ENCODE data around the gene SDR42E2. TPM values are rescaled to one million over a fixed set of nuclear protein-coding genes. Genes with fewer than 3 reads are reported as not detected.

The SDR42E2 gene
- total and polyA plus RNA-seq, 10 of the 15 experiments (the other 5 are each of a cell fraction or from before 2014, with no cell fraction given) = 0.01 to 0.09 (median 0.08) TPM; not detected in 4

- peaks cover 16% of the 10 kb centered on the region for H3K4me1 ChIP-seq (ENCODE audit: control insufficient read depth, insufficient read depth, low read length)
- no peaks in the 10 kb centered on the region for H3K36me3 ChIP-seq (ENCODE audit: control insufficient read depth in 2 of 2, insufficient read depth in 2 of 2, low read length in 1 of 2)
- H3K79me2 ChIP-seq (ENCODE audit: control insufficient read depth, insufficient read depth, low read length) = no peaks in the 10 kb centered on the region
- no peak overlapping the region for H2AFZ ChIP-seq (ENCODE audit: control insufficient read depth, low read depth, low read length)
- H4K20me1 ChIP-seq (ENCODE audit: control insufficient read depth, insufficient read depth) = no peaks in the 10 kb centered on the region
- POLR2A ChIA-PET = no interaction called here
- FAIRE-seq (no peak), ATAC-seq (no peak), DNase-seq (ENCODE audit: low read depth, low spot score) (no peak)
- RAD21 ChIA-PET (ENCODE audit: unreplicated experiment) = interaction anchor here (1.0 kb wide), 2 partner anchors 107 to 115 kb away, joined by 3 to 4 read pairs; no protein-coding TSS in a partner anchor
- WGBS (ENCODE audit: insufficient coverage, insufficient replicate concordance, low lambda C conversion rate, missing lambda C conversion rate) = 78% methylated on average over 6 of the region's 6 CpGs
- H3K9me3 ChIP-seq (replicated peaks; ENCODE audit: control insufficient read depth, insufficient read depth, low read length) = no peaks in the 10 kb centered on the region
- in situ Hi-C loops (cut with MboI) = loop anchor here (5.0 kb wide), 2 partner anchors 52 to 182 kb away; partner anchors contain the start of gene PDZD9
- no peak overlapping the region for H3K4me3 ChIP-seq
- TF ChIP-seq CREM (IDR thresholded peaks at IDR 0.05; ENCODE audit: low read depth) = no peak
- TF ChIP-seq CHD4 (IDR thresholded peaks at IDR 0.05) = no peak
- no peak for TF ChIP-seq MXI1 (IDR thresholded peaks at IDR 0.05; ENCODE audit: low read depth, low read length)
- TF ChIP-seq RAD51 (IDR thresholded peaks at IDR 0.05) = no peak
- no peak for TF ChIP-seq ESRRA (IDR thresholded peaks at IDR 0.05; ENCODE audit: low read length)
- no peak for TF ChIP-seq LARP7 (IDR thresholded peaks at IDR 0.05)
- TF ChIP-seq EGR1 (IDR thresholded peaks at IDR 0.05; ENCODE audit: borderline replicate concordance in 1 of 2, low read depth in 2 of 2, low read length in 2 of 2) = no peak
- no peak for TF ChIP-seq NFYA (IDR thresholded peaks at IDR 0.05; ENCODE audit: borderline replicate concordance, low read depth, low read length)
- TF ChIP-seq STAT3 (IDR thresholded peaks at IDR 0.05; ENCODE audit: low read depth, low read length) = no peak
- no peak for TF ChIP-seq ZNF384 (IDR thresholded peaks at IDR 0.05; ENCODE audit: borderline replicate concordance, low read depth, low read length)
- TF ChIP-seq ZNF274 (IDR thresholded peaks at IDR 0.05; ENCODE audit: insufficient read depth, insufficient read length) = no peak
- no peak for TF ChIP-seq RB1 (IDR thresholded peaks at IDR 0.05; ENCODE audit: borderline replicate concordance)
- no peak overlapping the region for H3K9ac ChIP-seq (ENCODE audit: control insufficient read depth, insufficient read depth, low read length)
- no TSS peak for BruUV-seq (replicated peaks)
- SMC1A ChIA-PET (ENCODE audit: uncharacterized antibody, unreplicated experiment) = interaction anchor here (0.6 to 6.0 kb wide), 3 partner anchors 9 to 899 kb away, joined by 3 to 69 read pairs (median 3); no protein-coding TSS in a partner anchor
- H3K27ac ChIP-seq (ENCODE audit: control insufficient read depth, insufficient read depth) = no peak overlapping the region
- H3K27me3 ChIP-seq (replicated peaks in 1 of 2; ENCODE audit: control insufficient read depth in 2 of 2, insufficient read depth in 2 of 2, low read length in 1 of 2) = no peaks in the 10 kb centered on the region
- intact Hi-C loops (cut with micrococcal nuclease; ENCODE audit: unreplicated experiment) = no loop called here
- H3K4me2 ChIP-seq (ENCODE audit: control insufficient read depth, insufficient read depth) = no peak overlapping the region
- CTCF ChIA-PET = interaction anchor here (0.5 to 7.4 kb wide), 8 partner anchors 10 to 488 kb away, joined by 3 to 101 read pairs (median 4); partner anchors contain the start of gene MOSMO
These were observed 22.3 kb downstream of the SDR42E2 start for GRCh38 chr16:22184615-22184968.

All from GM12878 (cell line).